NT2/D1 (cell line): ENCODE results near the gene CAPZB.

Experiments
- DNase-seq: peaks from one replicate; pipeline ENCODE4 v3.0.0-alpha.2; 2011; ENCODE audit warnings: low read depth, low spot score
- H3K27me3 ChIP-seq: 2 replicates; pipeline ENCODE4 v1.6.0; 2011; ENCODE audit warnings: mild to moderate bottlenecking; ENCODE audit not compliant: insufficient read length, insufficient read depth
- H3K36me3 ChIP-seq: 2 replicates; pipeline ENCODE4 v1.6.1; 2011; ENCODE audit warnings: mild to moderate bottlenecking, low read length, mixed read lengths; ENCODE audit not compliant: insufficient read depth, insufficient read length
- H3K4me1 ChIP-seq: 2 replicates; pipeline ENCODE4 v1.5.1; 2011; ENCODE audit not compliant: insufficient read depth, insufficient read length
- H3K4me3 ChIP-seq: 2 replicates; pipeline ENCODE4 v1.5.1; 2011; ENCODE audit warnings: low read depth; ENCODE audit not compliant: insufficient read length
- H3K9ac ChIP-seq: 2 replicates; pipeline ENCODE4 v1.6.0; 2011; ENCODE audit warnings: low read depth; ENCODE audit not compliant: insufficient read length
- H3K9me3 ChIP-seq: 2 replicates; pipeline ENCODE4 v1.5.1; 2011; ENCODE audit warnings: mild to moderate bottlenecking, low read length; ENCODE audit not compliant: insufficient read depth
- SUZ12 ChIP-seq: IDR thresholded peaks from 2 replicates; pipeline ENCODE4 v1.6.1; 2011; ENCODE audit not compliant: insufficient read length, insufficient read depth; ENCODE audit errors: extremely low read depth
- YY1 ChIP-seq: IDR thresholded peaks from 2 replicates; pipeline ENCODE4 v1.6.1; 2011; ENCODE audit not compliant: insufficient read length, insufficient read depth
- ZNF274 ChIP-seq: IDR thresholded peaks from 2 replicates; pipeline ENCODE4 v1.6.1; 2011; ENCODE audit warnings: mild to moderate bottlenecking, low read depth, low read length

Gene CAPZB

DNA sequence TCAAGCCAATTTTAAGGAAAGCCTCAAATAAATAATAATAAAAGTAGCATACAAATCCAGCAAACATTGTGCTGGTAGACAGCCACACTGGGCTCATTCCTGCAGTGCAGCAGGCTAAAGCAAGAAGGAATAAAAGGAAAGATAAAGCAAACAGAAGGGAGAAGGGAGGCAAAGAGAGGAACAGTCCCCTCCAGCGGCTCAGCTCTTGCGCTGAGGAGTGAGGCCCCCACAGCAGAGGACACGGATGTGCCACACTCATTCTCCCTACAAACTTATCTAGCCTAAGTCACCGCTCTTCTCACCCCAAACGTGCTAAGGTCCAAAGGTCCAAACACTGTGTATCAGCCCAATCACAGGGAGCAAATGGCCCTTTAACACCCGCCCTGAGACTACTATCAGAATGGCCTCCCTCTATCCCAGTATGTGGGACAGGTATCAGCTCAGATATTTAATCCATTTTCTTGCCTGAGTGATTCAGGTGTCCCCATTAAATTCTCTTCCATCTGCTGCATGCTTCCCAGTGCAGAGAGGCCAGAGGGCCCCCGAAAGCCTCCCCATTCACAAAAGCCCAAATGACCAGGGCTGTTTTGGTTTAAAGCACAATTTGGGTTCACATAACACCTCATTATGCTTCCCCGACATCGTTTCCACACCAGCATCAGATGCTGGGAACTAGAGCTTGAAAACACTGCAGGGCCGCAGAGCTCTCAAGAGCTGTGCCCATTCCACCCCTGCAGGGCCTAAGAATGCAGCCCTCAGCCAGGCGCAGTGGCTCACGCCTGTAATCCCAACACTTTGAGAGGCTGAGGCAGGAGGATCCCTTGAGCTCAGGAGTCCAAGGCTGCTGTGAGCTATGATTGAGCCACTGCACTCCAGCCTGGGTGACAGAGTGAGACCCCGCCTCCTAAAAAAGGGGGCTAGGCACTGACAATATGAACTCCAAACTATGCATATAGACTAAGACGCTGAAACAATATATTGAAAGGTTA is 17.8 kb downstream of the CAPZB start:
- TF ChIP-seq ZNF274 (no peak), SUZ12 (no peak), YY1 (no peak)
- H3K9ac ChIP-seq, result no peak overlapping the region
- H3K4me1 ChIP-seq, result peaks cover 9% of the 10 kb centered on the region
- H3K36me3 ChIP-seq, result peaks cover 41% of the 10 kb centered on the region
- DNase-seq, result no peak
- no peak overlapping the region for H3K4me3 ChIP-seq
- H3K9me3 ChIP-seq, result no peaks in the 10 kb centered on the region
- H3K27me3 ChIP-seq, result no peaks in the 10 kb centered on the region

DNA sequence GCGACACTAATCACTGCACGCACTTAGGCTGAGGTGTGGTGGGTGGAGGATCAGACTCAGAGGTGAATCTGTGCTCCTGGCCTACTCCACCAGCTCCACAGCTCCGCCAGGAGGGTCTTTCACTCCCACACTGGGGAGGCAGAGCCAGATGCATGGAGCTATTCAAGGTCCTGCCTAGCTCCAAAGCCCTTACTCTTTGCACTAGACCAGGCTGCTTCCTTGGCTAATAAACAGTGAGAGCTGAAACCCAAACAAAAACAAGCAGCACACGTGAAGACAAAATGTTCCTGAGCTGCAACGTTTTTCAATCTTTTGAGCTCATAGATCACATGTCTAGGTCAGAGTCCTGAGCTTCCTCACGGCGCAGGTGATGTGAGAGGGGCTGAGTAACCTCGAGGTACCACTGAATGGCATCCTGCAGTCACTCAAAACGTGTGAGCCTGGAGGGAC is 19.2 kb downstream of the CAPZB start:
- no peak for DNase-seq
- TF ChIP-seq SUZ12 (no peak), ZNF274 (no peak), YY1 (no peak)
- Histone ChIP-seq H3K4me3 (no peak overlapping the region), H3K9ac (no peak overlapping the region), H3K27me3 (no peaks in the 10 kb centered on the region), H3K9me3 (no peaks in the 10 kb centered on the region), H3K36me3 (peaks cover 38% of the 10 kb centered on the region), H3K4me1 (peaks cover 8% of the 10 kb centered on the region)

DNA sequence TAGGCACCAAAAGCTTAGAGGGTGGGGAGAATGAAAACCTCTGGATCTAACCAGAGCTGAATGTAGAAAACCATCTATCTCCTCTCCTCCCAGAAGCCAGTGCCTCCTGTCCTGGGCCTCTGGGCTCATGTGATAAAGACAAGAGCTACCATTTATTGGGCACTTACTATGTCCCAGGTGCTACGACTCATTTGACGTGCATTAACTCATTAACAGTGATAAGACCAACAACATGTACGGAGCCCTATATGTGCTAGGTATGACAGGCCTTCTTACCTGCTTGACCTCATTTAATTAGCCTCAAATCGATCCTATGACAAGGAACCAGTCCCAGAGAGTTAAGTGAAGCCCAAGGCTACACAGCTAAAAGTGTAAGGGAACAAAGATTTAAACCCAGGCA is 19.7 kb downstream of the CAPZB start:
- peaks cover 9% of the 10 kb centered on the region for H3K4me1 ChIP-seq
- H3K9me3 ChIP-seq, result no peaks in the 10 kb centered on the region
- TF ChIP-seq YY1 (no peak), ZNF274 (no peak), SUZ12 (no peak)

DNA sequence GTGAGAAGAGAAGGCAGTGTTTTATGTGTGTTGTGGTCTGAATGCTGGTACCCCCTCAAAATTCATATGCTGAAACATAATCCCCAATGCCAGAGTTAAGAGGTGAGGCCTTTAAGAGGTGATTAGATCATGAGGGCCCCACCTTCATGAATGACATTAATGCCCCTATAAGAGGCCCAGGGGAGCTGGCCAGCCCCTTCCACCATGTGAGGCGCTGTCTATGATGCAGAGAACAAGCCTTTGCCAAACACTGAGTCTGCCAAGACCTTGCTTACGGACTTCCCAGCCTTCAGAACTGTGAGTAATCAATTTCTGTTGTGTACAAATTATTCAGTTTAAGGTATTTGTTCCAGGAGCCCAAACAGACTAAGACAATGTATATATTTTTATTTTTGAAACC is 20.2 kb downstream of the CAPZB start:
- H3K4me1 ChIP-seq, result peaks cover 9% of the 10 kb centered on the region
- no peak for DNase-seq
- H3K9me3 ChIP-seq, result no peaks in the 10 kb centered on the region
- no peaks in the 10 kb centered on the region for H3K27me3 ChIP-seq
- TF ChIP-seq YY1, result no peak
- no peak for TF ChIP-seq SUZ12
- no peak for TF ChIP-seq ZNF274
- peaks cover 31% of the 10 kb centered on the region for H3K36me3 ChIP-seq
- H3K9ac ChIP-seq, result no peak overlapping the region
- no peak overlapping the region for H3K4me3 ChIP-seq

More for the DNA sequence above, 19.7 kb downstream of the CAPZB start:
- Histone ChIP-seq H3K27me3 (no peaks in the 10 kb centered on the region), H3K36me3 (peaks cover 36% of the 10 kb centered on the region), H3K9ac (no peak overlapping the region), H3K4me3 (no peak overlapping the region)
- no peak for DNase-seq

DNA sequence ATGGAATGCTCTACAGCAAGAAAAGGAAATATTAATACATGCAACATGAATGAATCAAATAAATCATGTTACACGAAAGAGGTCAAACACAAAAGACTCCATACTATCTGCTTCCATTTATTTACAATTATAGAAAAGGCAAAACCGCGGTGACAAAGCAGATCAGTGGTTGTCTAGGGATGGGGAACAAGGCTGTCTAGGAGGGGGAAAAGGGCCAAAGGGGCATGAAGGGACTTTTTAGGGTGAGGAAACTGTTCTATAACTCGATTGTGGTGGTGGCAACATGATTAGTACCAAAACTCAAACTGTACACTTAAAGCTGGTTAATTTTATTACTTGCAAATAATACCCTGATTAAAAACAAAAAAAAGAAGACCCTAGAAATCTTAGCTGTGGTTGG is 20.6 kb downstream of the CAPZB start:
- H3K27me3 ChIP-seq, result no peaks in the 10 kb centered on the region
- peaks cover 29% of the 10 kb centered on the region for H3K36me3 ChIP-seq
- TF ChIP-seq SUZ12, result no peak
- no peak for TF ChIP-seq YY1
- no peak for TF ChIP-seq ZNF274
- DNase-seq, result no peak
- H3K4me1 ChIP-seq, result peaks cover 9% of the 10 kb centered on the region
- H3K9me3 ChIP-seq, result no peaks in the 10 kb centered on the region
- no peak overlapping the region for H3K9ac ChIP-seq
- no peak overlapping the region for H3K4me3 ChIP-seq

DNA sequence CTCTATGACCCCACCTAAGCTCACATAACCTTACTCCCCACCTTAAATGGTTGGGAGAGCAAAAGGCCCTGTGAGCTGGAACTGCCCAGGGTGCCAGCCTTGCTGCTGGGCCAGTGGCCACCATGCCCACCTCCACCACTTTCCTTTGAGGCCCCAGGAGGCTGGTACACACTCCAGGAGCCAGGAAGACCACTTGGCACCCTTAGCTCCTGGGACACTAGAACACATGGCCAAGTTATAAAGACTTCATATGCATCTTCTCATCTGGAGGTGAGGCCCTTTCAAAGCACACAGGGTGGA is 21.9 kb downstream of the CAPZB start:
- Histone ChIP-seq H3K4me3 (no peak overlapping the region), H3K27me3 (no peaks in the 10 kb centered on the region), H3K9me3 (no peaks in the 10 kb centered on the region), H3K4me1 (peaks cover 9% of the 10 kb centered on the region), H3K36me3 (peaks cover 26% of the 10 kb centered on the region), H3K9ac (no peak overlapping the region)
- no peak for DNase-seq
- no peak for TF ChIP-seq SUZ12
- no peak for TF ChIP-seq ZNF274
- TF ChIP-seq YY1, result no peak

DNA sequence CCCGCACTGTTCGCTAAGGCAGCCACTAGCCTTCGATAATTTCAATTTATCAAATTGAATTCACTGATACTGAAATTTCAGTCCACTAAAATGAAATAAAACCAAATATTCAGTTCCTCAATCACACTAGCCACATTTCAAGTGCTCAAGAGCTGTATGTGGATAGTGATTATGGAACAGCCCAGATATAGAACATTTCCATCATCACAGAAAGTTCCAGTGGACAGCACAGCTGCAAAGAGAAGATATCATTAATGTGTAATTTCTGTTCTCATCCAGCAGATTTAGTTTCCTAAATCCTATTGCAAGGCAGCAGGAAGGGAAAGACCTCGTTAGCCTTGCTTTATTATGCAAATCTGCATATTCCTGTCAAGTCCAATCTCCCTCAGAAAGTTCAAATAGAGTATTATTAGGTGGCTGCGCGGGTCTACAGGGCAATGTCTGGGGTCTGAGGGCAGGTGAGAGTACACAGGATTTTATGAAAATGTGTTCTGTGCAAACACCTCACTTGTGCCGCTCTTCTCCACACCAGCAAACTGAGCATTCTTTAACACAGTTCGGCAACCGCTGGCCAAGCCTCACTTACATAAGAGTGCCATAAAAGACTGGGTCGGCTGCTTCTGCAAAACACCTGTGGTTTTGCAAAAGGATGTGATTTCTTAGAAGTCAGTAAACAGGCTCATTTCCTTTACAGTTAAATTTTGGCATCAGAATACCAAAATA is 22.4 kb downstream of the CAPZB start:
- H3K36me3 ChIP-seq, result peaks cover 22% of the 10 kb centered on the region
- no peaks in the 10 kb centered on the region for H3K27me3 ChIP-seq
- no peaks in the 10 kb centered on the region for H3K9me3 ChIP-seq
- no peak for TF ChIP-seq YY1
- TF ChIP-seq SUZ12, result no peak
- TF ChIP-seq ZNF274, result no peak
- DNase-seq, result no peak
- no peak overlapping the region for H3K9ac ChIP-seq
- peaks cover 9% of the 10 kb centered on the region for H3K4me1 ChIP-seq
- H3K4me3 ChIP-seq, result no peak overlapping the region
